ENCODE data around the gene ANAPC1.
"Not testable (repeated sequence)": the region's sequence is repeated elsewhere in the genome, so short reads cannot be mapped to it uniquely, and the experiment has no call there.

DNA sequence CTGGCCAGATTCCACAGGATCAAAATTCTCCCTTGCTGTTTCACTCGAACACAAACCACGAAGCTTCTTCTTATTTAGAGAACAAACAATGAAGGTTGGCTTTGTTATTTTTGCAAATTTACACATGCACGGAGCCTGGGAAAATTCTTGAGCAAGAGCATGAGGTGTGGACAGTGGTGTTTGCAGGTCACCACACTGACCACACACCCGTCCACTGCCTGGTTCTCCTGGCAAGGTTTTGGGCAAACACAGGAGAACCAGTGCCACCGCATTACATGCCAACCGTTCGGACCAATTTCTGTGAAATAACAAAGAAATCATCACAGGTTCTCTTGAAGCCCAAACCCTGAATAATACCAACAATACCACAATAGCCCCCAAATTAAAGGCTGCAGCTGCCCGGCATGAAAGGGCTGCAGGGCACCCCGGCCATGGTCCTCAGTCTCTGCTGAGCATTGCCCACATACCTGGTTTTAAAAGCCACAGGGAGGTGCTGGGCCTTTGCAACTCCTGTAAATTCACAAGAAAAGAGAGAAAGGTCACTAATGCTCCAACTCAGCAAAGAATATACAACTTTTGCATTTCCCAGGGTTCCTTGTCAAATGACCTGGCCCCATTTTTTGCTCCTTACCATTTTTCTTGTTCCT, 154.1 kb downstream of the ANAPC1 start:
- TF ChIP-seq, protein P1, sequence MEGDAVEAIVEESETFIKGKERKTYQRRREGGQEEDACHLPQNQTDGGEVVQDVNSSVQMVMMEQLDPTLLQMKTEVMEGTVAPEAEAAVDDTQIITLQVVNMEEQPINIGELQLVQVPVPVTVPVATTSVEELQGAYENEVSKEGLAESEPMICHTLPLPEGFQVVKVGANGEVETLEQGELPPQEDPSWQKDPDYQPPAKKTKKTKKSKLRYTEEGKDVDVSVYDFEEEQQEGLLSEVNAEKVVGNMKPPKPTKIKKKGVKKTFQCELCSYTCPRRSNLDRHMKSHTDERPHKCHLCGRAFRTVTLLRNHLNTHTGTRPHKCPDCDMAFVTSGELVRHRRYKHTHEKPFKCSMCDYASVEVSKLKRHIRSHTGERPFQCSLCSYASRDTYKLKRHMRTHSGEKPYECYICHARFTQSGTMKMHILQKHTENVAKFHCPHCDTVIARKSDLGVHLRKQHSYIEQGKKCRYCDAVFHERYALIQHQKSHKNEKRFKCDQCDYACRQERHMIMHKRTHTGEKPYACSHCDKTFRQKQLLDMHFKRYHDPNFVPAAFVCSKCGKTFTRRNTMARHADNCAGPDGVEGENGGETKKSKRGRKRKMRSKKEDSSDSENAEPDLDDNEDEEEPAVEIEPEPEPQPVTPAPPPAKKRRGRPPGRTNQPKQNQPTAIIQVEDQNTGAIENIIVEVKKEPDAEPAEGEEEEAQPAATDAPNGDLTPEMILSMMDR (IDR thresholded peaks at IDR 0.05): not testable (repeated sequence)
- not testable (repeated sequence) for TF ChIP-seq EZH2phosphoT487 (IDR thresholded peaks at IDR 0.05; ENCODE audit: borderline replicate concordance, low read depth); SMC3 (IDR thresholded peaks at IDR 0.05; ENCODE audit: low read depth, low read length); JUND (IDR thresholded peaks at IDR 0.05); RFX5 (IDR thresholded peaks at IDR 0.05; ENCODE audit: low read length); POLR2AphosphoS5 (IDR thresholded peaks at IDR 0.05; ENCODE audit: low read depth, low read length); TAF1 (IDR thresholded peaks at IDR 0.05; ENCODE audit: borderline replicate concordance, low read depth, low read length); RAD21 (IDR thresholded peaks at IDR 0.05; ENCODE audit: low read length); EP300 (IDR thresholded peaks at IDR 0.05; ENCODE audit: borderline replicate concordance in 1 of 2, low read depth in 1 of 2, low read length in 1 of 2)
- TF ChIP-seq, protein P2, sequence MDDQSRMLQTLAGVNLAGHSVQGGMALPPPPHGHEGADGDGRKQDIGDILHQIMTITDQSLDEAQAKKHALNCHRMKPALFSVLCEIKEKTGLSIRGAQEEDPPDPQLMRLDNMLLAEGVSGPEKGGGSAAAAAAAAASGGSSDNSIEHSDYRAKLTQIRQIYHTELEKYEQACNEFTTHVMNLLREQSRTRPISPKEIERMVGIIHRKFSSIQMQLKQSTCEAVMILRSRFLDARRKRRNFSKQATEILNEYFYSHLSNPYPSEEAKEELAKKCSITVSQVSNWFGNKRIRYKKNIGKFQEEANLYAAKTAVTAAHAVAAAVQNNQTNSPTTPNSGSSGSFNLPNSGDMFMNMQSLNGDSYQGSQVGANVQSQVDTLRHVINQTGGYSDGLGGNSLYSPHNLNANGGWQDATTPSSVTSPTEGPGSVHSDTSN (IDR thresholded peaks at IDR 0.05): not testable (repeated sequence)

Measured in SK-N-SH (cell line).